Glomerular visceral epithelial cell (primary cell): Measurements from ENCODE around the gene LRRC25.

Source experiments
- DNase-seq: peaks from one replicate; pipeline ENCODE4 v3.0.0-alpha.2; 2016; ENCODE audit errors: extremely low spot score

Gene LRRC25

DNA sequence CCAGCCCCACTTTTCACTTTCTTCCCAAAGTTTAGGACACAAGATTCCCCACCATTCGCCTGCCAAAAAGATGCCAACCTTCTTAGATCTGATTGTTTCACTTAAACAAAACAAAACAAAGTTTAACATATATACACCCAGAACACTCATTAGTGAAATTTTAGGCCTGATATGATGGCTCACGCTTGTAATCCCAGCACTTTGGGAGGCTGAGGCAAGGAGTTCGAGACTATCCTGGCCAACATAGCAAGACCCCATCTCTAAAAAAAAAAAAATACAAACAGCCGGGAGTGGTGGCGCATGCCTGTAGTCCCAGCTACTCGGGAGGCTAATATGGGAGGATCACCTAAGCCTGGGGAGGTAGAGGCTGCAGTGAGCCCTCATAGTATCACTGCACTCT is 52.1 kb downstream of the LRRC25 start:
- no peak for DNase-seq

DNA sequence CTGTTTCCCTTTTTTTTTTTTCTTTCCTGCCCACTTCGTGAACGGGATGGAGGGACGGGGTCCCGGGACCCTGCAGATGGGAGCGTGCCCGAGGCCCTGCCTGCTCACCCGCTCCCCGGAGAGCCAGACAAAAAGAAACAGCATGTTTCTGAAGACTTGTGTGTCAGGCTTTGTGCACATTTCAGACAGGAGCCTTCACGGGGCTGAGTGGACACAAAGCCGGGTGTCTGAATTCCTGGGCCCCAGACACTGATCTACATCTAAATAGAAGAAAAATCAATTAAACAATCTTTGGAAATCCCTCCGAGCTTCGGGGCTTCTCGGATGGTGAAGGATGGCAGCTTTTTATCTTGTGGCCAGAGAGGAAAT is 52.9 kb downstream of the LRRC25 start:
- no peak for DNase-seq

DNA sequence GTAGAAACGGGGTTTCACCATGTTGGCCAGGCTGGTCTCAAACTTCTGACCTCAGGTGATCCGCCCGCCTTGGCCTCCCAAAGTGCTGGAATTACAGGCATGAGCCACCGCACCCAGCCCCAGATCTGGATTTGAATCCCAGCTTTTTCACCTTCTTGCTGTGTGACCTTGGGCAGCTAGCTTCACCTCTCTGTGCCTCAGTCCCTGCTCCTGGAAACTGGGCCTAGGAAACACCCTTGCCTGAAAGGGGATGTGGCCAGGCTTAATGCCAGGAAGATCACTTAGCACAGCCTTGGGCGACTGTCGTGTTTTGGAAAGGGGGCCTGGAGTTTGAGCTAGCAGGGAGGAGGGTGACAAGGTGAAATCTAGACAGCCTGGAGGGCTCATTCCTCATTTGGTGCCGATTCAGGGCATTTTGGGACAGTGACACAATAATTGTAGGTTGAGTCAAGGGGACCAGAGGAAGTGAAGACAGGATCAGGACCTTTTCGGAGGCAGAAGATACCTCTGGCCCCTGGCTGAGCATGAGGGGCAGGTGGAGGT is 55.3 kb downstream of the LRRC25 start:
- DNase-seq = no peak
